Ishikawa (cell line): ENCODE data around the gene MAP4K3.

Experiments used
- CEBPB ChIP-seq: IDR thresholded peaks from 2 replicates; pipeline ENCODE4 v1.6.1; 2012
- EGR1 ChIP-seq: IDR thresholded peaks from 2 replicates; pipeline ENCODE4 v1.6.1; 2012
- EP300 ChIP-seq: IDR thresholded peaks from 2 replicates; pipeline ENCODE4 v1.6.1; 2012; ENCODE audit warnings: borderline replicate concordance
- FOXM1 ChIP-seq: IDR thresholded peaks from 2 replicates; pipeline ENCODE4 v1.6.1; 2012; ENCODE audit warnings: low read depth, borderline replicate concordance
- MAX ChIP-seq: IDR thresholded peaks from 2 replicates; pipeline ENCODE4 v1.6.1; 2012
- RAD21 ChIP-seq: IDR thresholded peaks from 2 replicates; pipeline ENCODE4 v1.6.1; 2012; ENCODE audit warnings: low read depth
- REST ChIP-seq: IDR thresholded peaks from 2 replicates; pipeline ENCODE4 v1.6.1; 2012; ENCODE audit warnings: low read depth, mild to moderate bottlenecking
- TAF1 ChIP-seq: IDR thresholded peaks from 2 replicates; pipeline ENCODE4 v1.6.1; 2012; ENCODE audit warnings: low read depth, mild to moderate bottlenecking
- TCF12 ChIP-seq: IDR thresholded peaks from 2 replicates; pipeline ENCODE4 v1.6.1; 2012; ENCODE audit warnings: low read depth
- ZBTB7A ChIP-seq: IDR thresholded peaks from 2 replicates; pipeline ENCODE4 v1.6.1; 2012; ENCODE audit warnings: low read depth
- TF ChIP-seq, protein P1 (sequence below): IDR thresholded peaks from 2 replicates; pipeline ENCODE4 v1.6.1; 2012

- TF ChIP-seq EGR1: no peak
- TF ChIP-seq CEBPB: no peak
- TF ChIP-seq EP300: no peak
- TF ChIP-seq RAD21: no peak
- no peak for TF ChIP-seq REST
- TF ChIP-seq, protein P1, sequence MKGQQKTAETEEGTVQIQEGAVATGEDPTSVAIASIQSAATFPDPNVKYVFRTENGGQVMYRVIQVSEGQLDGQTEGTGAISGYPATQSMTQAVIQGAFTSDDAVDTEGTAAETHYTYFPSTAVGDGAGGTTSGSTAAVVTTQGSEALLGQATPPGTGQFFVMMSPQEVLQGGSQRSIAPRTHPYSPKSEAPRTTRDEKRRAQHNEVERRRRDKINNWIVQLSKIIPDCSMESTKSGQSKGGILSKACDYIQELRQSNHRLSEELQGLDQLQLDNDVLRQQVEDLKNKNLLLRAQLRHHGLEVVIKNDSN: no peak
- TF ChIP-seq TAF1: no peak
- TF ChIP-seq TCF12: no peak
- no peak for TF ChIP-seq ZBTB7A
- TF ChIP-seq MAX: no peak
- no peak for TF ChIP-seq FOXM1
Measured at GRCh38 chr2:39479053-39479670, 42.1 kb upstream of the MAP4K3 start.
